IPS-18c (cell line): ENCODE results near the gene GFRA4.

Source experiments
- H3K4me3 ChIP-seq: 2 replicates; pipeline ENCODE4 v1.7.0; 2013; ENCODE audit warnings: low read depth, mild to moderate bottlenecking, low read length, moderate library complexity; ENCODE audit not compliant: insufficient read depth
- H3K9me3 ChIP-seq: one replicate; pipeline ENCODE4 v1.6.1; 2013; ENCODE audit warnings: mild to moderate bottlenecking, low read length, moderate library complexity; ENCODE audit not compliant: control insufficient read depth, insufficient read depth

The GFRA4 gene

GRCh38 chr20:3663031-3663701 lies at the start of gene GFRA4:
Gene GFRA4 (minus strand): TSS chr20:3663399. CDS start chr20:3663399, 0 bp downstream.
- no peak within 1 kb of the TSS; the same call in 1 of the 2 replicates for H3K4me3 ChIP-seq
- H3K9me3 ChIP-seq, result peaks cover 5% of the 10 kb centered on the region

- Histone ChIP-seq H3K4me3 (no peak within 1 kb of the TSS), H3K9me3 (peaks cover 2% of the 10 kb centered on the region)
These were observed 49.2 kb upstream of the GFRA4 start, which contains the start of gene SIGLEC1 for GRCh38 chr20:3712279-3712873. Gene SIGLEC1 (minus strand): TSS chr20:3712600. CDS start chr20:3707128, 5,472 bp downstream.

GRCh38 chr20:3711484-3711941 lies 48.3 kb upstream of the GFRA4 start:
- Histone ChIP-seq H3K9me3 (peaks cover 2% of the 10 kb centered on the region), H3K4me3 (no peak overlapping the region)

GRCh38 chr20:3710703-3711483 lies 47.7 kb upstream of the GFRA4 start:
- Histone ChIP-seq H3K9me3 (peaks cover 2% of the 10 kb centered on the region), H3K4me3 (no peak overlapping the region)

GRCh38 chr20:3710011-3710466 lies 46.8 kb upstream of the GFRA4 start:
- peaks cover 2% of the 10 kb centered on the region for H3K9me3 ChIP-seq
- no peak overlapping the region for H3K4me3 ChIP-seq

GRCh38 chr20:3707508-3707899 lies 44.3 kb upstream of the GFRA4 start:
- Histone ChIP-seq H3K9me3 (peaks cover 2% of the 10 kb centered on the region), H3K4me3 (no peak overlapping the region)

GRCh38 chr20:3706774-3707507 lies 43.7 kb upstream of the GFRA4 start:
- Histone ChIP-seq H3K4me3 (no peak overlapping the region), H3K9me3 (peaks cover 2% of the 10 kb centered on the region)

GRCh38 chr20:3705970-3706739 lies 43.0 kb upstream of the GFRA4 start:
- Histone ChIP-seq H3K4me3 (no peak overlapping the region), H3K9me3 (peaks cover 2% of the 10 kb centered on the region)

GRCh38 chr20:3705491-3705969 lies 42.3 kb upstream of the GFRA4 start:
- peaks cover 2% of the 10 kb centered on the region for H3K9me3 ChIP-seq
- H3K4me3 ChIP-seq, result no peak overlapping the region

- Histone ChIP-seq H3K4me3 (no peak overlapping the region), H3K9me3 (no peaks in the 10 kb centered on the region)
These were observed 40.9 kb upstream of the GFRA4 start for GRCh38 chr20:3704087-3704486.

GRCh38 chr20:3702611-3703391 lies 39.6 kb upstream of the GFRA4 start:
- Histone ChIP-seq H3K4me3 (no peak overlapping the region), H3K9me3 (no peaks in the 10 kb centered on the region)

- Histone ChIP-seq H3K9me3 (no peaks in the 10 kb centered on the region), H3K4me3 (no peak overlapping the region)
These were observed 38.1 kb upstream of the GFRA4 start for GRCh38 chr20:3701061-3701998.

- Histone ChIP-seq H3K4me3 (no peak overlapping the region), H3K9me3 (no peaks in the 10 kb centered on the region)
These were observed 35.8 kb upstream of the GFRA4 start for GRCh38 chr20:3699037-3699436.

- Histone ChIP-seq H3K4me3 (no peak overlapping the region), H3K9me3 (no peaks in the 10 kb centered on the region)
These were observed 35.4 kb upstream of the GFRA4 start for GRCh38 chr20:3698591-3699001.
